B cell (primary cell): Measurements from ENCODE around the gene PDE4B. TPM values are rescaled to one million over a fixed set of nuclear protein-coding genes. Genes with fewer than 3 reads are reported as not detected.
"Not testable (repeated sequence)": the region's sequence is repeated elsewhere in the genome, so short reads cannot be mapped to it uniquely, and the experiment has no call there.

Source experiments
- ATAC-seq: fragments of 200-7000 bp; cut with Tn5 transposase; one replicate; pipeline ENCODE4 v1.10.0; 2021; ENCODE audit warnings: low read depth, mild to moderate bottlenecking, moderate number of reproducible peaks, moderate library complexity
- CTCF ChIA-PET: fragments of 350-600 bp; sonication (Branson Sonifier 250); formaldehyde crosslinking; loops from one replicate; lab custom pipeline; 2021; ENCODE audit warnings: antibody characterized with exemption, inconsistent platforms; lab: Charles Lee
- POLR2A ChIA-PET: fragments of 350-600 bp; sonication (Branson Sonifier 250); formaldehyde crosslinking; loops from one replicate; lab custom pipeline; 2021; ENCODE audit warnings: antibody characterized with exemption; lab: Charles Lee
- DNase-seq: peaks from one replicate; pipeline ENCODE4 v3.0.0; 2013
- H2AFZ ChIP-seq: 2 replicates; pipeline ENCODE4 v1.6.1; 2012; ENCODE audit warnings: mild to moderate bottlenecking, low read depth, low read length; ENCODE audit not compliant: insufficient read depth, poor library complexity, severe bottlenecking
- H3K27ac ChIP-seq, 2 donors: 1 replicate in 1 of 2; 2 replicates in 1 of 2; pipeline ENCODE4 v1.5.1; 2012 to 2013; ENCODE audit warnings: low read length in 2 of 2, mild to moderate bottlenecking in 2 of 2, moderate library complexity in 1 of 2
- H3K27me3 ChIP-seq, 4 experiments: fragments of 200-600 bp in 1 of 4; sonication (generic) in 1 of 4; replicated peaks in 1 of 4; 1 replicate in 2 of 4; 2 replicates in 2 of 4; pipeline versions ENCODE4 v1.6.1 to v1.7.0; 2013 to 2016; ENCODE audit warnings: low read length in 3 of 4, mild to moderate bottlenecking in 2 of 4, mixed read lengths in 1 of 4, moderate library complexity in 1 of 4; ENCODE audit not compliant: insufficient read depth in 4 of 4, control insufficient read depth in 3 of 4; ENCODE audit errors: control extremely low read depth in 1 of 4
- H3K36me3 ChIP-seq, 2 experiments: replicated peaks in 1 of 2; 1 replicate in 1 of 2; 2 replicates in 1 of 2; pipeline versions ENCODE4 v1.6.1 to v1.7.1; 2013; ENCODE audit warnings: low read length in 1 of 2; ENCODE audit not compliant: insufficient read depth in 2 of 2, control insufficient read depth in 1 of 2; ENCODE audit errors: control extremely low read depth in 1 of 2, extremely low read depth in 1 of 2
- H3K4me1 ChIP-seq, 2 donors: fragments of 200-600 bp in 1 of 2; sonication (generic) in 1 of 2; 1 replicate in 1 of 2; 2 replicates in 1 of 2; pipeline versions ENCODE4 v1.5.1 to v1.6.1; 2013 to 2017; ENCODE audit warnings: low read length in 2 of 2; ENCODE audit not compliant: control insufficient read depth in 2 of 2, insufficient read depth in 2 of 2
- H3K4me2 ChIP-seq: replicated peaks from 2 replicates; pipeline ENCODE3; 2012; ENCODE audit warnings: mild to moderate bottlenecking, low read depth, low read length; ENCODE audit not compliant: poor library complexity, severe bottlenecking
- H3K4me3 ChIP-seq, 5 experiments: fragments of 200-600 bp in 1 of 5; sonication (generic) in 1 of 5; 1 replicate in 3 of 5; 2 replicates in 2 of 5; pipeline versions ENCODE4 v1.5.1 to v1.7.0; 2011 to 2016; ENCODE audit warnings: low read length in 4 of 5, mild to moderate bottlenecking in 4 of 5, low read depth in 2 of 5, control low read depth in 1 of 5, moderate library complexity in 1 of 5; ENCODE audit not compliant: insufficient read depth in 1 of 5; ENCODE audit errors: control extremely low read depth in 1 of 5, extremely low read depth in 1 of 5
- H3K79me2 ChIP-seq: fragments of 200-600 bp; sonication (generic); one replicate; pipeline ENCODE4 v1.6.0; 2016; ENCODE audit warnings: low read length; ENCODE audit not compliant: control insufficient read depth, insufficient read depth
- H3K9ac ChIP-seq: fragments of 200-600 bp; sonication (generic); 2 replicates; pipeline ENCODE4 v1.6.1; 2017; ENCODE audit warnings: mild to moderate bottlenecking, low read length, moderate library complexity
- H3K9me3 ChIP-seq, 3 donors: one replicate each; pipeline versions ENCODE4 v1.6.1 to v1.7.1; 2013; ENCODE audit warnings: low read length in 2 of 3; ENCODE audit not compliant: control insufficient read depth in 2 of 3, insufficient read depth in 1 of 3; ENCODE audit errors: control extremely low read depth in 1 of 3
- H4K20me1 ChIP-seq: 2 replicates; pipeline ENCODE4 v1.6.0; 2012; ENCODE audit warnings: mild to moderate bottlenecking, low read length; ENCODE audit not compliant: insufficient read depth, control insufficient read depth, poor library complexity, severe bottlenecking
- H3K27ac Mint-ChIP-seq: one replicate; pipeline ENCODE4 v1.8.0; 2021; ENCODE audit warnings: mixed read lengths
- H3K27me3 Mint-ChIP-seq: one replicate; pipeline ENCODE4 v1.8.0; 2021; ENCODE audit warnings: mixed read lengths
- H3K4me1 Mint-ChIP-seq: one replicate; pipeline ENCODE4 v1.8.0; 2021; ENCODE audit warnings: mixed read lengths
- H3K4me3 Mint-ChIP-seq: one replicate; pipeline ENCODE4 v1.8.0; 2021; ENCODE audit warnings: mixed read lengths
- H3K9me3 Mint-ChIP-seq: one replicate; pipeline ENCODE4 v1.8.0; 2022; ENCODE audit warnings: mixed read lengths; ENCODE audit not compliant: insufficient read depth
- EZH2 ChIP-seq: IDR thresholded peaks from 2 replicates; pipeline ENCODE4 v1.6.1; 2012; ENCODE audit warnings: borderline replicate concordance, low read depth, mild to moderate bottlenecking, moderate library complexity, low read length; ENCODE audit not compliant: insufficient read depth, poor library complexity, severe bottlenecking
- WGBS: methylation state at CpG from one replicate; pipeline ENCODE4 v1.1.5; 2013; ENCODE audit warnings: missing lambda C conversion rate; ENCODE audit not compliant: insufficient coverage; 5-methylcytosine and 5-hydroxymethylcytosine counted together
- intact Hi-C: fragments of 100-400 bp; cut with micrococcal nuclease; formaldehyde crosslinking; loops from one replicate; pipeline ENCODE4 v1.10.0; 2022
- polyA plus RNA-seq: library from polyadenylated mRNA; depleted of rRNA; stranded (reverse); fragments of >200 nt; gene quantifications from 2 replicates; pipeline ENCODE4 v1.2.3, GENCODE V29; 2012
- total RNA-seq, 2 donors: library from RNA; stranded (reverse); fragments of 120-200 nt in 1 of 2; gene quantifications; 1 replicate in 1 of 2; 2 replicates in 1 of 2; pipeline versions ENCODE4 v1.2.3 to v1.2.4, GENCODE V29; 2013 to 2022
- TF ChIP-seq, protein P1 (sequence below): fragments of 200-600 bp; IDR thresholded peaks from one replicate; pipeline ENCODE4 v1.8.0; 2022; ENCODE audit warnings: antibody characterized with exemption, mild to moderate bottlenecking

The PDE4B gene
- total and polyA plus RNA-seq, 2 donors (not counting 1 experiment from before 2014, with no cell fraction given): 63.7 to 242 TPM

DNA sequence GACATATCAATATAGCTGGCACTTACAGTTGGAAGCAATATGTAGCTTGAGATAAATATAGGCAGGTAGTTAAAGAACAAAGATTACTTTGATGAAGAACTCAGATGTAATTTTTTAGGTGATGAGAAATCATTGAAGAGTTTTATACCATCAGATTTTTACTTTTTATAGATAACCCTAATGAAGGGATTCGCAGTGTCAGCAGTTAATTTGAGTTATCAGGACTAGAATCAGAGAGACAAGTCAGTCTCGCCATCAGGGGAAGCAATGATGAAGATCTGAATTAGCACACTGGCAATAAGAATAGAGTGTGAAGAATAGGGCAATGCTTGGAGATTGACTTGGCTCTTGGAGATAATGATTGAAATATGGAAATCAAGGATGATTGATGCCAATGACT is 342.5 kb downstream of the PDE4B start:
- H4K20me1 ChIP-seq: no peaks in the 10 kb centered on the region

GRCh38 chr1:66136423-66136822 is 343.7 kb downstream of the PDE4B start:
- 100% methylated on average over 3 of the region's 4 CpGs for WGBS
- H2AFZ ChIP-seq, ATAC-seq, H3K4me1 ChIP-seq, H3K9me3 ChIP-seq, H3K79me2 ChIP-seq, H3K4me3 ChIP-seq, H4K20me1 ChIP-seq, H3K4me3 Mint-ChIP-seq, H3K27ac Mint-ChIP-seq, CTCF ChIA-PET, DNase-seq, H3K27ac ChIP-seq, H3K9me3 Mint-ChIP-seq, H3K36me3 ChIP-seq, H3K9ac ChIP-seq, POLR2A ChIA-PET, H3K27me3 ChIP-seq, H3K4me1 Mint-ChIP-seq, H3K4me2 ChIP-seq: not testable (repeated sequence)
- intact Hi-C loops: loop anchor here (10.0 kb wide), 1 partner anchor 1218 kb away; no protein-coding TSS in a partner anchor
- peaks cover 12% of the 10 kb centered on the region for H3K27me3 Mint-ChIP-seq

More for the DNA sequence above, 342.5 kb downstream of the PDE4B start:
- Histone ChIP-seq H3K9me3 (peaks cover 0 to 1% (median 0%) of the 10 kb centered on the region in 3 donors), H3K79me2 (no peaks in the 10 kb centered on the region), H3K36me3 (no peaks in the 10 kb centered on the region), H3K27ac (no peak overlapping the region), H3K4me3 (no peak overlapping the region), H3K4me2 (no peak overlapping the region), H3K9ac (no peak overlapping the region), H2AFZ (no peak overlapping the region), H3K4me1 (no peaks in the 10 kb centered on the region), H3K27me3 (no peaks in the 10 kb centered on the region)
- CTCF ChIA-PET: no interaction called here
- Mint-ChIP-seq H3K27ac (no peak overlapping the region), H3K27me3 (peaks cover 12% of the 10 kb centered on the region), H3K4me3 (no peak overlapping the region), H3K4me1 (peaks cover 3% of the 10 kb centered on the region), H3K9me3 (no peaks in the 10 kb centered on the region)
- intact Hi-C loops: loop anchor here (10.0 kb wide), 1 partner anchor 1220 kb away; no protein-coding TSS in a partner anchor
- WGBS: 90% methylated on average over 1 of the region's 2 CpGs
- POLR2A ChIA-PET: no interaction called here
- ATAC-seq (no peak), DNase-seq (no peak)
- TF ChIP-seq EZH2: no peak
- TF ChIP-seq, protein P1, sequence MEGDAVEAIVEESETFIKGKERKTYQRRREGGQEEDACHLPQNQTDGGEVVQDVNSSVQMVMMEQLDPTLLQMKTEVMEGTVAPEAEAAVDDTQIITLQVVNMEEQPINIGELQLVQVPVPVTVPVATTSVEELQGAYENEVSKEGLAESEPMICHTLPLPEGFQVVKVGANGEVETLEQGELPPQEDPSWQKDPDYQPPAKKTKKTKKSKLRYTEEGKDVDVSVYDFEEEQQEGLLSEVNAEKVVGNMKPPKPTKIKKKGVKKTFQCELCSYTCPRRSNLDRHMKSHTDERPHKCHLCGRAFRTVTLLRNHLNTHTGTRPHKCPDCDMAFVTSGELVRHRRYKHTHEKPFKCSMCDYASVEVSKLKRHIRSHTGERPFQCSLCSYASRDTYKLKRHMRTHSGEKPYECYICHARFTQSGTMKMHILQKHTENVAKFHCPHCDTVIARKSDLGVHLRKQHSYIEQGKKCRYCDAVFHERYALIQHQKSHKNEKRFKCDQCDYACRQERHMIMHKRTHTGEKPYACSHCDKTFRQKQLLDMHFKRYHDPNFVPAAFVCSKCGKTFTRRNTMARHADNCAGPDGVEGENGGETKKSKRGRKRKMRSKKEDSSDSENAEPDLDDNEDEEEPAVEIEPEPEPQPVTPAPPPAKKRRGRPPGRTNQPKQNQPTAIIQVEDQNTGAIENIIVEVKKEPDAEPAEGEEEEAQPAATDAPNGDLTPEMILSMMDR: no peak
